RWPE1 (cell line): ENCODE measurements around the gene SCYL1.

Source experiments
- CTCF ChIA-PET: fragments of 350-600 bp; sonication (Branson Sonifier 250); formaldehyde crosslinking; extraction: SDS; loops from one replicate; lab custom pipeline; 2021; lab: Yijun Ruan, JAX
- POLR2A ChIA-PET: fragments of 400-600 bp; formaldehyde crosslinking; extraction: SDS; loops from one replicate; lab custom pipeline; 2020; ENCODE audit warnings: antibody characterized with exemption; ENCODE audit not compliant: low non-redundant PET; lab: Yijun Ruan, JAX
- DNase-seq: peaks from one replicate; pipeline ENCODE4 v3.0.0; 2012; ENCODE audit warnings: low spot score
- H3K27ac ChIP-seq: fragments of 450-650 bp; 2 replicates; pipeline ENCODE4 v1.5.1; 2017
- CTCF ChIP-seq: fragments of 450-650 bp; conservative IDR thresholded peaks from 2 replicates; pipeline ENCODE4 v1.5.1; 2017; ENCODE audit warnings: low read depth, mild to moderate bottlenecking

SCYL1 gene

GRCh38 chr11:65565624-65566453 is 41.0 kb downstream of the SCYL1 start:
- no peak for TF ChIP-seq CTCF
- no peak for DNase-seq
- peak overlapping the region; percentile 52 for H3K27ac ChIP-seq
- ChIA-PET POLR2A (interaction anchor here (0.6 kb wide), 1 partner anchor 23 kb away, joined by 3 read pairs; no protein-coding TSS in a partner anchor), CTCF (interaction anchor here (0.8 to 1.1 kb wide), 4 partner anchors 18 to 28 kb away, joined by 3 to 6 read pairs (median 3); no protein-coding TSS in a partner anchor)

- ChIA-PET CTCF (interaction anchor here (0.6 to 4.7 kb wide), 2 partner anchors 29 to 1108 kb away, joined by 3 to 95 read pairs; no protein-coding TSS in a partner anchor), POLR2A (interaction anchor here (1.2 kb wide), 1 partner anchor 29 kb away, joined by 10 read pairs; no protein-coding TSS in a partner anchor)
- TF ChIP-seq CTCF, result no peak
- peak overlapping the region; percentile 98 for H3K27ac ChIP-seq
- DNase-seq, result no peak
Measured at GRCh38 chr11:65569164-65569972, 44.5 kb downstream of the SCYL1 start.

- peak within 1 kb of the TSS; percentile 98 for H3K27ac ChIP-seq
- peak; percentile 94 for DNase-seq
- POLR2A ChIA-PET, result interaction anchor here (1.2 kb wide), 1 partner anchor 30 kb away, joined by 10 read pairs; no protein-coding TSS in a partner anchor
- TF ChIP-seq CTCF, result peak; percentile 71
- CTCF ChIA-PET, result interaction anchor here (0.6 to 4.7 kb wide), 5 partner anchors 10 to 1107 kb away, joined by 3 to 95 read pairs (median 3); no protein-coding TSS in a partner anchor
Measured at GRCh38 chr11:65569973-65570918, 45.4 kb downstream of the SCYL1 start, which contains the start of gene ZNRD2. Gene ZNRD2, plus strand, starts transcription at chr11:65570477. Its CDS starts 15 bp downstream, at chr11:65570492.

DNA sequence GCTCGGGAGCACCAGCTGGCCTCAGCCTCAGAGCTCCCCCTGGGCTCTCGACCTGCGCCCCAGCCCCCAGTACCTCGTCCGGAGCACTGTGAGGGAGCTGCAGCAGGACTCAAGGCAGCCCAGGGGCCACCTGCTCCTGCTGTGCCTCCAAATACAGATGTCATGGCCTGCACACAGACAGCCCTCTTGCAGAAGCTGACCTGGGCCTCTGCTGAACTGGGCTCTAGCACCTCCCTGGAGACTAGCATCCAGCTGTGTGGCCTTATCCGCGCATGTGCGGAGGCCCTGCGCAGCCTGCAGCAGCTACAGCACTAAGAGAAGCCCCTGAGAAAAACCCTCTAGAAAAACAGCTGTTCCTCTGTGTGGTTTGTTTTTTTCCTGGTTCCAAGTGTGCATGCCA is 46.5 kb downstream of the SCYL1 start:
- peak overlapping the region; percentile 98 for H3K27ac ChIP-seq

More for the DNA sequence above, 46.5 kb downstream of the SCYL1 start:
- CTCF ChIA-PET, result interaction anchor here (0.6 to 4.7 kb wide), 6 partner anchors 10 to 95 kb away, joined by 3 to 95 read pairs (median 4); no protein-coding TSS in a partner anchor
- POLR2A ChIA-PET, result interaction anchor here (2.7 kb wide), 1 partner anchor 30 kb away, joined by 16 read pairs; no protein-coding TSS in a partner anchor
- TF ChIP-seq CTCF, result no peak
- no peak for DNase-seq
